Fibroblast of the aortic adventitia (primary cell): Measurements from ENCODE around the gene TMUB1. TPM values are rescaled to one million over a fixed set of nuclear protein-coding genes. Genes with fewer than 3 reads are reported as not detected.

Source experiments
- DNase-seq: peaks from one replicate; pipeline ENCODE4 v3.0.0-alpha.2; 2010; ENCODE audit warnings: low read depth
- H3K4me3 ChIP-seq: 2 replicates; pipeline ENCODE4 v1.5.1; 2011; ENCODE audit warnings: low read depth, mild to moderate bottlenecking, control low read depth, low read length, moderate library complexity
- total RNA-seq: library from RNA; depleted of rRNA; stranded (reverse); fragments of >200 nt; gene quantifications from 2 replicates; pipeline ENCODE4 v1.2.3, GENCODE V29; 2012; ENCODE audit warnings: low replicate concordance
- TF ChIP-seq, protein P1 (sequence below): IDR thresholded peaks from 2 replicates; pipeline ENCODE4 v1.5.1; 2011; ENCODE audit warnings: mild to moderate bottlenecking, low read length, control low read depth, inconsistent platforms; ENCODE audit not compliant: insufficient read depth

TMUB1 gene
- total RNA-seq, 1 donor: 20.2 TPM

- DNase-seq: no peak
- no peak overlapping the region for H3K4me3 ChIP-seq
- TF ChIP-seq, protein P1, sequence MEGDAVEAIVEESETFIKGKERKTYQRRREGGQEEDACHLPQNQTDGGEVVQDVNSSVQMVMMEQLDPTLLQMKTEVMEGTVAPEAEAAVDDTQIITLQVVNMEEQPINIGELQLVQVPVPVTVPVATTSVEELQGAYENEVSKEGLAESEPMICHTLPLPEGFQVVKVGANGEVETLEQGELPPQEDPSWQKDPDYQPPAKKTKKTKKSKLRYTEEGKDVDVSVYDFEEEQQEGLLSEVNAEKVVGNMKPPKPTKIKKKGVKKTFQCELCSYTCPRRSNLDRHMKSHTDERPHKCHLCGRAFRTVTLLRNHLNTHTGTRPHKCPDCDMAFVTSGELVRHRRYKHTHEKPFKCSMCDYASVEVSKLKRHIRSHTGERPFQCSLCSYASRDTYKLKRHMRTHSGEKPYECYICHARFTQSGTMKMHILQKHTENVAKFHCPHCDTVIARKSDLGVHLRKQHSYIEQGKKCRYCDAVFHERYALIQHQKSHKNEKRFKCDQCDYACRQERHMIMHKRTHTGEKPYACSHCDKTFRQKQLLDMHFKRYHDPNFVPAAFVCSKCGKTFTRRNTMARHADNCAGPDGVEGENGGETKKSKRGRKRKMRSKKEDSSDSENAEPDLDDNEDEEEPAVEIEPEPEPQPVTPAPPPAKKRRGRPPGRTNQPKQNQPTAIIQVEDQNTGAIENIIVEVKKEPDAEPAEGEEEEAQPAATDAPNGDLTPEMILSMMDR: no peak
Observed at GRCh38 chr7:151122276-151122675, 39.0 kb upstream of the TMUB1 start.

DNA sequence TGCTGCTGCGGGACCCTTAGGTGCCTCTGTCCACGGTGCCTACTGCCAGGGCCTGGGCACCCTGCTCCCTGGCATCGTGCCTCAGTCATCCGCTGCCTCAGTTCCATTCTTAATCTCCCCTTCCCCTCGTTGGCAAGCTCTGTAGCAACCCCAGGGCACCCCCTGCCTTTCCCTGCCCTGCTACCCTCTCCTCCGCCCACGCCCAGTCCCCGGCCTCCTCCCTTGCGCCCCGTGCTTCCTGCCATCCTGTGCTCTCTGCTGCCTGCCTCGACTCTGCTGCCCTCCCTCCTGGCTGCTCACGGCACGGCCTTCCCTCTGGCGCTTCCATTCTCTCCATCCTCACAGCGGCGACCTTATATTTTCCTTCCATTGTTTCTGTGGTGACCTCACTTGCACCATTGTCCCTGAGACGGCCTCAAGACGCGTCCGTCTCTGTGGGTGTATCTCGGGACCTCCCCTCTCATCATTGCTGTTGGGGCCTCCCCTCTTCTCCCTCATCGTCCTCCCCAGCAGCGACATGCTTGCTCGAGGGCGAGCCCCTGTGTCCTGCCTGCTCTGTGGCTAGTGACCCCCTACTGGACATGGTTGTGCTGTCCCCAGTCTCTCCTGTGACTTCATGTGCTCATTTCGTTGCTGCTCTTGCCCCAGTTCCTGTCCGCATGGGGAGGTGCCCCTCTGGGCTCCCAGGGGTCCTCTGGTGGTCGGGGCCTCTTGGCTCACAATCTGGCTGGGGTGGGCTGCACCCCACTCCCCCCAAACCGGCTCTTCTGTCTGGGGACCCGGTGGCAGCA, 38.3 kb upstream of the TMUB1 start:
- H3K4me3 ChIP-seq: no peak overlapping the region
- DNase-seq: no peak
- TF ChIP-seq, protein P1: no peak

GRCh38 chr7:151120896-151121295, 37.6 kb upstream of the TMUB1 start:
- TF ChIP-seq, protein P1: no peak
- no peak for DNase-seq
- no peak overlapping the region for H3K4me3 ChIP-seq

- TF ChIP-seq, protein P1: no peak
- H3K4me3 ChIP-seq: no peak overlapping the region
- DNase-seq: no peak
Observed at GRCh38 chr7:151119902-151120301, 36.6 kb upstream of the TMUB1 start.

GRCh38 chr7:151119055-151119415, 35.7 kb upstream of the TMUB1 start:
- H3K4me3 ChIP-seq: no peak overlapping the region
- TF ChIP-seq, protein P1: no peak
- no peak for DNase-seq

DNA sequence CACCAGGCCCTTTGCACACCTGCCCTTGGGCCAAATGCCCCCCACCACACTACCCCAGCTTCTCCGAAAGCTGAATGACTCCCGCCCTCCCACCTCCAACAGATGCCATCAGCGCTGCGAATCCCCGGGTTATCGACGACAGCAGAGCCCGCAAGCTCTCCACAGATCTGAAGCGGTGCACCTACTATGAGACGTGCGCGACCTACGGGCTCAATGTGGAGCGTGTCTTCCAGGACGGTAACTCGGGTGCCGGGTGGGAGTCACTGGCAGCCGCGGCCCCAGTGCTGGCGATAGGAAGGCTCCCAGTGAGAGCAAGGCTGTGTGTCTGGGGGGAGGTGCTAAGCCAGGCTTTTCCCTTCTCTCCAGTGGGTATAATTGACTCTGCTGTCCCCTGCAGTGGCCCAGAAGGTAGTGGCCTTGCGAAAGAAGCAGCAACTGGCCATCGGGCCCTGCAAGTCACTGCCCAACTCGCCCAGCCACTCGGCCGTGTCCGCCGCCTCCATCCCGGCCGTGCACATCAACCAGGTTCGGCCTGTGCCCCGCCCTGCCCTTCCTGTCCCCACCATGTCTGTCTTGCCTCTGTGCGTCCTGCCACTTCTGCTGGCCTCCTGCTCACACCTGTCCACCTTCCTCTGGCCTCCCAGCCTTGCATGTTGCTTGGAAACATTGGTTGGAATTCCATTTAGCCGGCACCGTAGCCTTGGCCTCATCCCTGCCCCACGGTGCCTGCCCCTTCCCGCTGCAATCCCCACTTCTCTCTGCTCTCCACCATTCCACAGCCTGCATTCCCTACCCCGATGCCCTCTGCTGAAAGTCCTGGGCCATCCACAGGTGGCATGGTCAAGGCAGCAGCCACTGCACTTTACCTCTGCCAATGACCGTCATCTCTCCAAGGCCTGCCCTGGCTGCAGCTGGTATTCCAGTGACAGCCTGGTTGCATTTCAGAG, 35.1 kb upstream of the TMUB1 start:
- H3K4me3 ChIP-seq: no peak overlapping the region
- no peak for DNase-seq
- TF ChIP-seq, protein P1: no peak
